NT2/D1 (cell line): ENCODE data around the gene LEF1.

Source experiments
- YY1 ChIP-seq: IDR thresholded peaks from 2 replicates; pipeline ENCODE4 v1.6.1; 2011; ENCODE audit not compliant: insufficient read length, insufficient read depth
- ZNF274 ChIP-seq: IDR thresholded peaks from 2 replicates; pipeline ENCODE4 v1.6.1; 2011; ENCODE audit warnings: mild to moderate bottlenecking, low read depth, low read length

- TF ChIP-seq YY1 = no peak
- no peak for TF ChIP-seq ZNF274
Measured at GRCh38 chr4:108107101-108107500, 61.6 kb downstream of the LEF1 start.
